ENCODE data around the gene CA10.

GRCh38 chr17:51662204-51663056 lies 496.1 kb downstream of the CA10 start:
- no peak for TF ChIP-seq POLR2AphosphoS5 (IDR thresholded peaks at IDR 0.05; ENCODE audit: low read depth, low read length)
- TF ChIP-seq TAF1 (IDR thresholded peaks at IDR 0.05; ENCODE audit: borderline replicate concordance, low read depth, low read length), result no peak
- no peak for TF ChIP-seq POLR2A (IDR thresholded peaks at IDR 0.05; ENCODE audit: low read depth, low read length)
